ENCODE measurements around the gene PTH2R.

GRCh38 chr2:208384637-208385036, 22.0 kb upstream of the PTH2R start:
- no peak for TF ChIP-seq CTCF (IDR thresholded peaks at IDR 0.05)
- TF ChIP-seq POLR2A (IDR thresholded peaks at IDR 0.05): no peak

All from right lobe of liver (tissue), 4 donors.